Activated T-cell treated with anti-CD3 and anti-CD28 coated beads for 24 hours (primary cell): Measurements from ENCODE around the gene SLC38A7.
A peak's percentile ranks its signal among the peaks of the same experiment; 100 is the strongest.

ENCODE experiments used
- DNase-seq: peaks from one replicate; pipeline ENCODE4 v3.0.0-alpha.2; 2020; ENCODE audit warnings: low read depth

Gene SLC38A7

GRCh38 chr16:58635502-58635901 is 49.1 kb downstream of the SLC38A7 start:
- DNase-seq, result no peak

- DNase-seq, result no peak
Measured at GRCh38 chr16:58634265-58634802, 50.2 kb downstream of the SLC38A7 start.

GRCh38 chr16:58629733-58630640 is 54.6 kb downstream of the SLC38A7 start, which contains the start of gene CNOT1:
CNOT1 (minus strand) TSS chr16:58629826; CDS start chr16:58599337, 30,489 bp downstream.
- DNase-seq, result peak; percentile 97

GRCh38 chr16:58628845-58629732 is 55.5 kb downstream of the SLC38A7 start:
- DNase-seq, result peak; percentile 39

GRCh38 chr16:58624209-58624608 is 60.4 kb downstream of the SLC38A7 start:
- no peak for DNase-seq

- no peak for DNase-seq
Measured at GRCh38 chr16:58620396-58620795, 64.2 kb downstream of the SLC38A7 start.

GRCh38 chr16:58615280-58615679 is 69.3 kb downstream of the SLC38A7 start:
- no peak for DNase-seq
